AG09319 (cell line): ENCODE measurements around the gene CIDEA.
"Not testable (repeated sequence)": the region's sequence is repeated elsewhere in the genome, so short reads cannot be mapped to it uniquely, and the experiment has no call there.

Experiments used
- DNase-seq: peaks from one replicate; pipeline ENCODE4 v3.0.0-alpha.2; 2010; ENCODE audit warnings: low read depth; ENCODE audit errors: extremely low read depth
- TF ChIP-seq, protein P1 (sequence below): IDR thresholded peaks from 2 replicates; pipeline ENCODE4 v1.5.1; 2011; ENCODE audit warnings: low read depth, mild to moderate bottlenecking, inconsistent platforms, low read length, moderate library complexity

Gene CIDEA

DNA sequence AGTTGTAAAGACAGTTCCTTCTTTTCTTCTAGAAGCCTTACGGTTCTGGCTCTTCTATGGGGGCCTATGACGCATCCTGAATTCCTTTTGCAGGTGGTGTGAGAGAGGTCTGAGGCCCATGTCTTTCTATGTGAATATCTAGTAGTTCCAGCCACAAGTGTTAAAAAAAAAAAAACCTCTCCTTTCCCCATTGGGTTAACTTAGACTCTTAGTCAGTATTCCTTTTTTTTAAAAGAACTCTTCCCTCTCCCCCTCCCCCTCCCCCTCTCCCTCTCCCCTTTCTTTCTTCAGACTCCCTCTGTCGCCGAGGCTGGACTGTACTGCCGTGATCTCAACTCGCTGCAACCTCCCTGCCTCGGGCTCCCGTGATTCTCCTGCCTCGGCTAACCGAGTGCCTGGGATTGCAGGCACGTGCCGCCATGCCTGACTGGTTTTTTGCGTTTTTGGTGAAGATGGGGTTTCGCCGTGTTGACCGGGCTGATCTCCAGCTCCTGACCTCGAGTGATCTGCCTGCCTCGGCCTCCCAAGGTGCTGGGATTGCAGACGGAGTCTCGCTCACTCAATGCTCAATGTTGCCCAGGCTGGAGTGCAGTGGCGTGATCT is 11.4 kb upstream of the CIDEA start:
- no peak for DNase-seq
- TF ChIP-seq, protein P1, sequence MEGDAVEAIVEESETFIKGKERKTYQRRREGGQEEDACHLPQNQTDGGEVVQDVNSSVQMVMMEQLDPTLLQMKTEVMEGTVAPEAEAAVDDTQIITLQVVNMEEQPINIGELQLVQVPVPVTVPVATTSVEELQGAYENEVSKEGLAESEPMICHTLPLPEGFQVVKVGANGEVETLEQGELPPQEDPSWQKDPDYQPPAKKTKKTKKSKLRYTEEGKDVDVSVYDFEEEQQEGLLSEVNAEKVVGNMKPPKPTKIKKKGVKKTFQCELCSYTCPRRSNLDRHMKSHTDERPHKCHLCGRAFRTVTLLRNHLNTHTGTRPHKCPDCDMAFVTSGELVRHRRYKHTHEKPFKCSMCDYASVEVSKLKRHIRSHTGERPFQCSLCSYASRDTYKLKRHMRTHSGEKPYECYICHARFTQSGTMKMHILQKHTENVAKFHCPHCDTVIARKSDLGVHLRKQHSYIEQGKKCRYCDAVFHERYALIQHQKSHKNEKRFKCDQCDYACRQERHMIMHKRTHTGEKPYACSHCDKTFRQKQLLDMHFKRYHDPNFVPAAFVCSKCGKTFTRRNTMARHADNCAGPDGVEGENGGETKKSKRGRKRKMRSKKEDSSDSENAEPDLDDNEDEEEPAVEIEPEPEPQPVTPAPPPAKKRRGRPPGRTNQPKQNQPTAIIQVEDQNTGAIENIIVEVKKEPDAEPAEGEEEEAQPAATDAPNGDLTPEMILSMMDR = no peak

DNA sequence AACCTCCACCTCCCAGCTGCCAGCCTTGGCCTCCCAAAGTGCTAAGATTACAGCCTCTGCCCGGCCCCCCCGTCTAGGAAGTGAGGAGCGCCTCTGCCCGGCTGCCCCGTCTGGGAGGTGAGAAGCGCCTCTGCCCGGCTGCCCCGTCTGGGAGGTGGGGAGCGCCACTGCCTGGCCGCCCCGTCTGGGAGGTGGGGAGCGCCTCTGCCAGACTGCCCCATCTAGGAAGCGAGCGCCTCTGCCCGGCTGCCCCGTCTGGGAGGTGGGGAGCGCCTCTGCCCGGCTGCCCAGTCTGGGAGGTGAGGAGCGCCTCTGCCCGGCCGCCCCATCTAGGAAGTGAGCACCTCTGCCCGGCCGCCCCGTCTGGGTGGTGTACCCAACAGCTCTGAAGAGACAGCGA is 10.9 kb upstream of the CIDEA start:
- DNase-seq = not testable (repeated sequence)

DNA sequence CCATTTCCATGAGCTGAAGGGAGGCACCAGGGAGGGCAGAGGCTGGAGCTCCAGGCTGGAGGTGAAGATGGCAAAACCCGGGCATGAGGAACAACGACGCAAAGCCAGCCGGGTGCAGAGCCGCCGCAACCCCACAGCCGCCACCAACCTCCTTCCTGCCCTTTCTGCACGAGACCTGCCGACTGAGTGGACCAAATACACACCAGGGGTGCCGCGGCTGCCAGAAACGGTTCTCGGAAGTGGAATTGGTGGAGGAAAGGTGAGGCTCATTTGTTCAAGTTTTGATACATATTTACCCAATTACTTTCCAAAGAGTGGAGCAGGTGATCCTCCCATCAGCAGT is 8.4 kb upstream of the CIDEA start:
- TF ChIP-seq, protein P1 = no peak
- no peak for DNase-seq

DNA sequence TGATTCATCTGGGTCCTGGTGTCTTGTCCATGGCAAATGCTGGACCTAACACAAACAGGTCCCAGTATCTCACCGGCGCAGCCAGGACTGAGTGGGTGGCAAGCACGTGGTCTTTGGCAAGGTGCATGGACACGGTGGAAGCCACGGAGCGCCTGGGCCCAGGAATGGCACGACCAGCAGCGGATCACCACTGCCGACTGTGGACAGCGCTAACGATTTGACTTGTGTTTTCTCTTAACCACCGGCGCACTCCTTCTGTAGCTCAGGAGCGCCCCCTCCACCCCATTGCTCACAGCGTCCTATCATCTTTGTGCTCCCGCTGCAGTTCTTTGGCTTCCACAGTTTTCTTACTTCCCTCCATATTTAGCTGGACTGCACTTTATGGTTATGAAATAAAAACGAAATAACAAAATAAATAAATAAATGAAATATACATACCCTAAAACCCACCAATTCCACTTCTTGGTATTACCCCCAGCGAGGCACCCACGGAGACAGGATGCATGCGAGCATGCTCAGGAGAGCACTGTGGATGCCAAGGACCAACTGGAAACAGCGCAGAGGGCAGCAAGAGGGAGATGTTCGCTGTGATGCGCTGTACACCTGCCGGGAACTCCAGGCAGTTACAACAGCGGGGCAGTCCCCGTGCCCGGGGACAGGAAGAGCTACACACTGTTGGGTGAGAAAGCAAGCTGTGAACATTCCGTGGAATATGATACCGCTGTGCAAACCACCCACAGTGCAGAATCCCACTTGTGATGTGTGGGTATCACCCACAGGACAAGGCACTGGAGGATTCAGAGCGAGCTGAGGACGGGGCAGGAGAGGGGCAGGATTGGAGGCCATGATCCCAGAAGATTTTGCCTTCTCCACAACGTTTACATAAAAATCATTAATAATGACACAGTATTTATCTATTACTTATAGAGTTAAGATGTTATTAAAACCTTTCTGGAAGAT is 7.0 kb upstream of the CIDEA start:
- DNase-seq = no peak
- TF ChIP-seq, protein P1 = peak; percentile 12; the same call in 1 of the 2 replicates

GRCh38 chr18:12247946-12248345 is 6.2 kb upstream of the CIDEA start:
- DNase-seq = no peak
- TF ChIP-seq, protein P1 = no peak

GRCh38 chr18:12248926-12249720 is 5.0 kb upstream of the CIDEA start:
- DNase-seq = no peak
- TF ChIP-seq, protein P1 = no peak

GRCh38 chr18:12251311-12251710 is 2.9 kb upstream of the CIDEA start:
- TF ChIP-seq, protein P1 = no peak
- DNase-seq = no peak
